ENCODE data around the gene NCOA1. TPM values are rescaled to one million over a fixed set of nuclear protein-coding genes. Genes with fewer than 3 reads are reported as not detected.

NCOA1 gene
- polyA plus RNA-seq, 3 donors: 7.3 to 30.2 (median 10.2) TPM

DNA sequence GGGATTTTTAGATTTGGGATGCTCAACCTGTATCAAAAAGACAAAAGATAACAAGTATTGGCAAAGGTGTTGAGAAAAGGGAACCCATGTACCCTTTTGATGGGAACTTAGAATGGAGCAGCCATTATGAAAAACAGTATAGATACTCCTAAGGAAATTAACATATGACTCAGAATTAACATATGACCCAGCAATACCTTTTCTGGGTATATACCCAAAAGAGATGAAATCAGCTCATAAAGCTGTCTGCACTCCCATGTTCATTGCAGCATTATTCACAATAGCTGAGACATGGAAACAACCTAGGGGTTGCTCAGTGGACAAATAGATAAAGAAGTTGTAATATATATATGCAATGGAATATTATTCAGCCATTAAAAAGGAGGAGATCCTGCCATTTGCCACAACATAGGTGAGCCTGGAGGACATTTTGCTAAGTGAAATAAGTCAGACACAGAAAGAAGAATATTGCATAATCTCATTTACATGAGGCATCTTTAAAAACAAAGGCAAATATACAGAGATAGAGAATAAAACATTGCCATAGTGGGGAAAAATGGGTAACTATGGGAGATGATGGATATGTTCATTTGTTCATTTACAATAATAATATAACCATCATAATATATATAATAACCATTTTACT lies 160.1 kb downstream of the NCOA1 start:
- Histone ChIP-seq H3K79me2 (ENCODE audit: insufficient read depth, low read length) (no peaks in the 10 kb centered on the region), H3K36me3 (replicated peaks in 1 of 2; ENCODE audit: control insufficient read depth in 1 of 2, insufficient read depth in 2 of 2, low read length in 2 of 2) (peaks cover 3 to 6% of the 10 kb centered on the region in 2 donors), H3K9me3 (replicated peaks in 1 of 2; ENCODE audit: control insufficient read depth in 1 of 2, insufficient read depth in 1 of 2, low read length in 2 of 2) (no peaks in the 10 kb centered on the region), H3K27me3 (ENCODE audit: control insufficient read depth in 2 of 2, insufficient read depth in 2 of 2, low read length in 2 of 2) (no peaks in the 10 kb centered on the region), H3K9ac (ENCODE audit: insufficient read depth, low read length, poor library complexity, severe bottlenecking) (no peak overlapping the region), H3K4me1 (ENCODE audit: control insufficient read depth in 1 of 2, insufficient read depth in 2 of 2, low read length in 2 of 2) (peaks cover 5 to 16% of the 10 kb centered on the region in 2 donors), H3K4me3 (replicated peaks in 1 of 3; ENCODE audit: low read depth in 2 of 3, low read length in 3 of 3) (no peak overlapping the region), H2AFZ (ENCODE audit: insufficient read depth, low read depth, low read length, poor library complexity, severe bottlenecking) (no peak overlapping the region), H3K27ac (ENCODE audit: low read depth in 1 of 2, low read length in 2 of 2) (no peak overlapping the region), H4K20me1 (ENCODE audit: insufficient read depth, low read length) (peaks cover 32% of the 10 kb centered on the region), H3K4me2 (replicated peaks; ENCODE audit: extremely low read depth, low read length, poor library complexity, severe bottlenecking) (no peak overlapping the region)
- Mint-ChIP-seq H3K27me3 (ENCODE audit: low read depth in 3 of 3) (no peaks in the 10 kb centered on the region), H3K36me3 (peaks cover 7 to 9% of the 10 kb centered on the region in 2 donors), H3K4me3 (no peak overlapping the region), H3K9me3 (peaks cover 0 to 3% (median 0%) of the 10 kb centered on the region in 7 donors), H3K27ac (no peak overlapping the region), H3K4me1 (peaks cover 21% of the 10 kb centered on the region)
- TF ChIP-seq, protein P1, sequence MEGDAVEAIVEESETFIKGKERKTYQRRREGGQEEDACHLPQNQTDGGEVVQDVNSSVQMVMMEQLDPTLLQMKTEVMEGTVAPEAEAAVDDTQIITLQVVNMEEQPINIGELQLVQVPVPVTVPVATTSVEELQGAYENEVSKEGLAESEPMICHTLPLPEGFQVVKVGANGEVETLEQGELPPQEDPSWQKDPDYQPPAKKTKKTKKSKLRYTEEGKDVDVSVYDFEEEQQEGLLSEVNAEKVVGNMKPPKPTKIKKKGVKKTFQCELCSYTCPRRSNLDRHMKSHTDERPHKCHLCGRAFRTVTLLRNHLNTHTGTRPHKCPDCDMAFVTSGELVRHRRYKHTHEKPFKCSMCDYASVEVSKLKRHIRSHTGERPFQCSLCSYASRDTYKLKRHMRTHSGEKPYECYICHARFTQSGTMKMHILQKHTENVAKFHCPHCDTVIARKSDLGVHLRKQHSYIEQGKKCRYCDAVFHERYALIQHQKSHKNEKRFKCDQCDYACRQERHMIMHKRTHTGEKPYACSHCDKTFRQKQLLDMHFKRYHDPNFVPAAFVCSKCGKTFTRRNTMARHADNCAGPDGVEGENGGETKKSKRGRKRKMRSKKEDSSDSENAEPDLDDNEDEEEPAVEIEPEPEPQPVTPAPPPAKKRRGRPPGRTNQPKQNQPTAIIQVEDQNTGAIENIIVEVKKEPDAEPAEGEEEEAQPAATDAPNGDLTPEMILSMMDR (IDR thresholded peaks at IDR 0.05): no peak
- intact Hi-C loops (cut with micrococcal nuclease): no loop called here
- DNase-seq: no peak

DNA sequence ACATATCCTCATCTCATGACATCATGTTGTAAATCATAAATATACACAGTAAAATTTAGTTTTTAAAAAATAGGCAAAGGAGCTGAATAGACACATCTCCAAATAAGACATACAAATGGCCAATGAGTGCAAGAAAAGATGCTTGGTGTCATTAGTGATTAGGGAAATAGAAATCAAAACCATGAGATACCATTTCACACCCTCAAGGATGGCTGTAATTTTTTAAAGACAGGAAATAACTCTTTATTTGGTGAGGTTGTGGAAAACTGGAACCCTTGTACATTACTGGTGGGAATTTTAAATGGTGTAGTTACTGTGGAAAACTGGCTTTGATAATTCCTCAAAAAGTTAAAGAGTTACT lies 160.6 kb downstream of the NCOA1 start:
- H3K9ac ChIP-seq (ENCODE audit: insufficient read depth, low read length, poor library complexity, severe bottlenecking): no peak overlapping the region

More for the DNA sequence above, 160.6 kb downstream of the NCOA1 start:
- Mint-ChIP-seq H3K36me3 (peaks cover 7 to 8% of the 10 kb centered on the region in 2 donors), H3K4me1 (peaks cover 21% of the 10 kb centered on the region), H3K27me3 (ENCODE audit: low read depth in 3 of 3) (no peaks in the 10 kb centered on the region), H3K27ac (no peak overlapping the region), H3K4me3 (no peak overlapping the region), H3K9me3 (peaks cover 0 to 3% (median 0%) of the 10 kb centered on the region in 7 donors)
- Histone ChIP-seq H3K79me2 (ENCODE audit: insufficient read depth, low read length) (no peaks in the 10 kb centered on the region), H3K36me3 (replicated peaks in 1 of 2; ENCODE audit: control insufficient read depth in 1 of 2, insufficient read depth in 2 of 2, low read length in 2 of 2) (peaks cover under 1 to 3% of the 10 kb centered on the region in 2 donors), H3K4me2 (replicated peaks; ENCODE audit: extremely low read depth, low read length, poor library complexity, severe bottlenecking) (no peak overlapping the region), H3K9me3 (replicated peaks in 1 of 2; ENCODE audit: control insufficient read depth in 1 of 2, insufficient read depth in 1 of 2, low read length in 2 of 2) (no peaks in the 10 kb centered on the region), H2AFZ (ENCODE audit: insufficient read depth, low read depth, low read length, poor library complexity, severe bottlenecking) (no peak overlapping the region), H3K27ac (ENCODE audit: low read depth in 1 of 2, low read length in 2 of 2) (no peak overlapping the region), H4K20me1 (ENCODE audit: insufficient read depth, low read length) (peaks cover 33% of the 10 kb centered on the region), H3K4me3 (replicated peaks in 1 of 3; ENCODE audit: low read depth in 2 of 3, low read length in 3 of 3) (no peak overlapping the region), H3K4me1 (ENCODE audit: control insufficient read depth in 1 of 2, insufficient read depth in 2 of 2, low read length in 2 of 2) (peaks cover 5 to 16% of the 10 kb centered on the region in 2 donors), H3K27me3 (ENCODE audit: control insufficient read depth in 2 of 2, insufficient read depth in 2 of 2, low read length in 2 of 2) (no peaks in the 10 kb centered on the region)
- TF ChIP-seq, protein P1 (IDR thresholded peaks at IDR 0.05): no peak
- DNase-seq: no peak
- intact Hi-C loops (cut with micrococcal nuclease): no loop called here

All from CD14-positive monocyte (primary cell).